Retinal pigment epithelial cell (primary cell): ENCODE measurements around the gene CELSR2.

ENCODE experiments used
- DNase-seq: peaks from one replicate; pipeline ENCODE4 v3.0.0-alpha.2; 2010; ENCODE audit warnings: low read depth
- H3K4me3 ChIP-seq: 2 replicates; pipeline ENCODE4 v1.5.1; 2011; ENCODE audit warnings: mild to moderate bottlenecking, low read length, control low read depth, moderate library complexity
- TF ChIP-seq, protein P1 (sequence below): conservative IDR thresholded peaks from 2 replicates; pipeline ENCODE4 v1.5.1; 2011; ENCODE audit warnings: low read depth, low read length, control low read depth, inconsistent platforms

Gene CELSR2

GRCh38 chr1:109265741-109266330 is 16.5 kb downstream of the CELSR2 start:
- TF ChIP-seq, protein P1, sequence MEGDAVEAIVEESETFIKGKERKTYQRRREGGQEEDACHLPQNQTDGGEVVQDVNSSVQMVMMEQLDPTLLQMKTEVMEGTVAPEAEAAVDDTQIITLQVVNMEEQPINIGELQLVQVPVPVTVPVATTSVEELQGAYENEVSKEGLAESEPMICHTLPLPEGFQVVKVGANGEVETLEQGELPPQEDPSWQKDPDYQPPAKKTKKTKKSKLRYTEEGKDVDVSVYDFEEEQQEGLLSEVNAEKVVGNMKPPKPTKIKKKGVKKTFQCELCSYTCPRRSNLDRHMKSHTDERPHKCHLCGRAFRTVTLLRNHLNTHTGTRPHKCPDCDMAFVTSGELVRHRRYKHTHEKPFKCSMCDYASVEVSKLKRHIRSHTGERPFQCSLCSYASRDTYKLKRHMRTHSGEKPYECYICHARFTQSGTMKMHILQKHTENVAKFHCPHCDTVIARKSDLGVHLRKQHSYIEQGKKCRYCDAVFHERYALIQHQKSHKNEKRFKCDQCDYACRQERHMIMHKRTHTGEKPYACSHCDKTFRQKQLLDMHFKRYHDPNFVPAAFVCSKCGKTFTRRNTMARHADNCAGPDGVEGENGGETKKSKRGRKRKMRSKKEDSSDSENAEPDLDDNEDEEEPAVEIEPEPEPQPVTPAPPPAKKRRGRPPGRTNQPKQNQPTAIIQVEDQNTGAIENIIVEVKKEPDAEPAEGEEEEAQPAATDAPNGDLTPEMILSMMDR: no peak
- H3K4me3 ChIP-seq: no peak overlapping the region
- DNase-seq: no peak

- TF ChIP-seq, protein P1: no peak
- H3K4me3 ChIP-seq: no peak overlapping the region
- no peak for DNase-seq
These were observed 17.6 kb downstream of the CELSR2 start for GRCh38 chr1:109266965-109267364.

DNA sequence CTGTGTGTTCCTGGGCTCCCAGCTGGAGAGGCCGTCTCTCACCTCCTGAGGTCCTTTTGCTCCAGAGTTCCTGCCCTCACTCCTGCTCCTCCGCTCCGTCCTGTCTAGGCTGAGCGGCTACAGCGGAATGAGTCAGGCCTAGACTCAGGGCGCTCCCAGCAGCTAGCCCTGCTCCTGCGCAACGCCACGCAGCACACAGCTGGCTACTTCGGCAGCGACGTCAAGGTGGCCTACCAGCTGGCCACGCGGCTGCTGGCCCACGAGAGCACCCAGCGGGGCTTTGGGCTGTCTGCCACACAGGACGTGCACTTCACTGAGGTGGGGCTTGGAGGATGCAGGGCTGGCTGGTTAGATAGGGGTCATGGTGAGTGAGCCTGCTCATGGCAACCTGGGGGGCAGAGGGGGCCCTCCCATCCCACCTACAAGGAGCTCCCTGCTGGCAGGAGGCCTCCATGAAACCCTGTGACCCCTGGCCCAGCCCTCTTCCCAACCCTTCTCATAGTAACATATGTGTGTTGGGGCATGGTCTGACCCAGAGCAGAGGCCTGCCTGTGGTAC is 18.5 kb downstream of the CELSR2 start:
- DNase-seq: no peak
- no peak overlapping the region for H3K4me3 ChIP-seq
- TF ChIP-seq, protein P1: no peak

DNA sequence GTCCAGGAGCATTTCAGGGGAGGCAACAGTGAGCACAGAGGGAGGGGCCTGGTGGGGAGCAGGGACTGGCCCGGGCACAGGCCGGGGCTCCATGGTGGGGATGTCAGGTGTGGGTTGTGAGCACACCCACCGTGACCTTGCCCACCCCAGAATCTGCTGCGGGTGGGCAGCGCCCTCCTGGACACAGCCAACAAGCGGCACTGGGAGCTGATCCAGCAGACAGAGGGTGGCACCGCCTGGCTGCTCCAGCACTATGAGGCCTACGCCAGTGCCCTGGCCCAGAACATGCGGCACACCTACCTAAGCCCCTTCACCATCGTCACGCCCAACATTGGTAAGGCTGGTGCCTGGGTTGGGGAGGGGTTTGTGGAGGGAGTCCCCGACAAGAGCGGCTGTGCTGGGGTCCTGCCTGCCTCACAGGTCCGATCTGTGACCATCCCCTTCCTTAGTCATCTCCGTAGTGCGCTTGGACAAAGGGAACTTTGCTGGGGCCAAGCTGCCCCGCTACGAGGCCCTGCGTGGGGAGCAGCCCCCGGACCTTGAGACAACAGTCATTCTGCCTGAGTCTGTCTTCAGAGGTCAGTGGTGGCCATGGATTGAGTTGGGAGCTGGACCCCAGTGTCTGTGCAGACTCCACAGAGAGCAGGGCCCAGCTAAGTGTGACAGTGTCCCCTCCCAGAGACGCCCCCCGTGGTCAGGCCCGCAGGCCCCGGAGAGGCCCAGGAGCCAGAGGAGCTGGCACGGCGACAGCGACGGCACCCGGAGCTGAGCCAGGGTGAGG is 19.3 kb downstream of the CELSR2 start:
- no peak overlapping the region for H3K4me3 ChIP-seq
- TF ChIP-seq, protein P1: no peak
- no peak for DNase-seq

GRCh38 chr1:109269212-109269980 is 20.1 kb downstream of the CELSR2 start:
- no peak overlapping the region for H3K4me3 ChIP-seq
- DNase-seq: no peak
- TF ChIP-seq, protein P1: no peak

GRCh38 chr1:109269981-109270622 is 20.8 kb downstream of the CELSR2 start:
- TF ChIP-seq, protein P1: no peak
- no peak for DNase-seq
- no peak overlapping the region for H3K4me3 ChIP-seq
